ENCODE data around the gene COL18A1. TPM values are rescaled to one million over a fixed set of nuclear protein-coding genes. Genes with fewer than 3 reads are reported as not detected.

COL18A1 gene
- total RNA-seq, 1 experiment from 2014 or later, result 55.9 TPM

GRCh38 chr21:45421846-45422775 is 17.1 kb downstream of the COL18A1 start:
- no peak for DNase-seq (ENCODE audit: low read depth in 1 of 2, low spot score in 2 of 2)
- no peak overlapping the region for H3K4me3 ChIP-seq
- no peaks in the 10 kb centered on the region for H3K27me3 ChIP-seq (replicated peaks)
- no peaks in the 10 kb centered on the region for H3K36me3 ChIP-seq
- H3K27ac ChIP-seq, result no peak overlapping the region
- H3K4me1 ChIP-seq (replicated peaks), result peaks cover 2% of the 10 kb centered on the region
- no peaks in the 10 kb centered on the region for H3K9me3 ChIP-seq (replicated peaks)

- no peaks in the 10 kb centered on the region for H3K9me3 ChIP-seq (replicated peaks)
- H3K4me3 ChIP-seq, result no peak overlapping the region
- H3K27ac ChIP-seq, result no peak overlapping the region
- peaks cover 13% of the 10 kb centered on the region for H3K4me1 ChIP-seq (replicated peaks)
- H3K36me3 ChIP-seq, result 0 out of 2 replicates have a peak, but pooled peaks cover 2% of the 10 kb centered on the region
- no peaks in the 10 kb centered on the region for H3K27me3 ChIP-seq (replicated peaks)
- no peak for DNase-seq (ENCODE audit: low read depth in 1 of 2, low spot score in 2 of 2)
Measured at GRCh38 chr21:45423201-45423955, 18.4 kb downstream of the COL18A1 start.

DNA sequence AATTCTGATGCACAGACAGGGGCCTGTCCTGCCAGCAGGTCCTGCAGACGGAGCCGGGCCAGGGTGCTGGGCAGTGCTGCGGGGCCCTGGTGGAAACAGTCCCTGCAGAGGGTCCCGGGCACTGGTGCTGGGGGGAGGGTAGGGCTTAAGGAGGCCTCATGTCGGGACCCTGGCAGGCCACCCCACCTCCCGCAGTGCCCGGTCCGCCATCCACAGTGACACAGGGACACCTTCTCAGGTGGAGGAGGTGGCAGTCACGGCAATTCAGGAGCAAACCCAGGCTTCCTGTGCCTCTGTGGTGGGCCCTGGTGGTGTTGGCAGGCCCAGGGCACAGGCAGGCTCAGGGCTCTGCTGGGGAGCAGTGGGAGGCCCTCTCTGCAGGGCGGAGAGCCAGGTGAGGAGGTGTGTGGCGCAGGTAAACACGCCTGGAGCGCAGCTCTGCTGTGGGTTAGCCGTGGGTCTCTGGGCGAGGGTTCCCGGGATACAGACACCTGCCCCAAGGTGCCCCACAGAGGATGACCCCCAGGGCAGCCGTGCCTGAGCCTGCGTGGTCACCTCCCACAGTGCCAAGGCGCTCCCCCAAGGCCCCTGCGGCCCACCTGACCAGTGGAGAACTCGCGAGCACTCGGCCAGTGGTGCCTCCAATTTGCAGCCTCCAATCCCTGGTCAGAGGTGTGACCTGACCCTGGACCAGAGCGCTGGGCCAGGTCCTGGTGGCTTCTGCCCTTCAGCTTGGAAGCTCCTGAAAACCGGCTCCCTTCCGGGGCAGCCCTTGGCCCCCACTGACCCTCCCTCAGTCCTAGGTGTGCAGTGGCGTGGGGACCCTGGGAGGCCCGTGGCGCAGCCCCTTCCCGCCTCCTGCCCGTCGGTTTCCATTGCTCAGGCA is 19.2 kb downstream of the COL18A1 start:
- Histone ChIP-seq H3K27ac (no peak overlapping the region), H3K9me3 (replicated peaks) (no peaks in the 10 kb centered on the region), H3K27me3 (replicated peaks) (no peaks in the 10 kb centered on the region), H3K4me3 (no peak overlapping the region), H3K4me1 (replicated peaks) (peaks cover 13% of the 10 kb centered on the region), H3K36me3 (0 out of 2 replicates have a peak, but pooled peaks cover 3% of the 10 kb centered on the region)
- no peak for DNase-seq (ENCODE audit: low read depth in 1 of 2, low spot score in 2 of 2)

DNA sequence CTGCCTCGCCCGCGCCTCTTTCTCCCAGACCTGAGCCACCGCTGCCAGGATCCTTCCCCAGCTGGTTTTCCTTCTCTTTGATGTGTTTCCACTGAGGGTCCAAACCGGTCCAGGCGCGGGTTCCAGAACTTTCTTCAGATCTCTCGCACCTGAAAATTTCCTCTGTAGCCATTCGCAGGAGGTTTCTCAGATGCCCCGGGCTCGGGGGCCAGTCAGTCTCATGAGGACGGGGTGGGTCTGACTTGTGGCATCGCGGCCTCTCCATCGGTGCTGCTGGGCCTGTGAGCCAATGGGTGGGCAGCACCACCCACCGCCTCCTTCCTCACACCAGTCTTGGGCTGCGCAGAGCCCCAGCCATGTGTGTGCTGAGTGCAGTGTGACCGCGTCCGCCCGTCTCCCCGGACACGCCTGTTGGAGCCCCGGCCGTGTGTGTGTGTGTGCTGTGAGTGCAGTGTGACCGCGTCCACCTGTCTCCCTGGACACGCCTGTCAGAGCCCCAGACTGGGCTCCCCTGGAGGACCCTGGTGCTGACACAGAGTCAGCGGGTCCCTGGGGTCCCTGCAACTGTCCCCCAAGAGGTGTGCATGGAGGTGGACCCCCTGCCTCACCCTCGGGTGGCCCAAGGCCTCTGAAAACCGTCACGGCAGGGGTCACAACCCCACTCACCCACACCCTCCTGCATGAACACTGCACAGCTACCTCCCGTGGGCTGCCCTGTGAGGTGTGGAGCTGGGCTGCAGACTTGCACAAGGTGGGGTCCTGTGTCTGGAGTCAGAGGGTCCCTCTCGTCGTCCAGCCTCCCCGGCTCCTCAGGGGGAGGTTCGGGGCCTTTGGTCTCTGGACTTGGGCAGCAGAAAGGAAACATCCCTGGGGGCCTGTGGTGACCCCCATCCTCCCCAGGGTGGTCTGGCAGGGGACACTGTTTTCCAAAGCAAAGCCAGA is 20.2 kb downstream of the COL18A1 start:
- Histone ChIP-seq H3K4me1 (replicated peaks) (peaks cover 13% of the 10 kb centered on the region), H3K9me3 (replicated peaks) (no peaks in the 10 kb centered on the region), H3K27me3 (replicated peaks) (no peaks in the 10 kb centered on the region), H3K36me3 (0 out of 2 replicates have a peak, but pooled peaks cover 3% of the 10 kb centered on the region), H3K4me3 (no peak overlapping the region), H3K27ac (no peak overlapping the region)
- DNase-seq (ENCODE audit: low read depth in 1 of 2, low spot score in 2 of 2), result no peak

DNA sequence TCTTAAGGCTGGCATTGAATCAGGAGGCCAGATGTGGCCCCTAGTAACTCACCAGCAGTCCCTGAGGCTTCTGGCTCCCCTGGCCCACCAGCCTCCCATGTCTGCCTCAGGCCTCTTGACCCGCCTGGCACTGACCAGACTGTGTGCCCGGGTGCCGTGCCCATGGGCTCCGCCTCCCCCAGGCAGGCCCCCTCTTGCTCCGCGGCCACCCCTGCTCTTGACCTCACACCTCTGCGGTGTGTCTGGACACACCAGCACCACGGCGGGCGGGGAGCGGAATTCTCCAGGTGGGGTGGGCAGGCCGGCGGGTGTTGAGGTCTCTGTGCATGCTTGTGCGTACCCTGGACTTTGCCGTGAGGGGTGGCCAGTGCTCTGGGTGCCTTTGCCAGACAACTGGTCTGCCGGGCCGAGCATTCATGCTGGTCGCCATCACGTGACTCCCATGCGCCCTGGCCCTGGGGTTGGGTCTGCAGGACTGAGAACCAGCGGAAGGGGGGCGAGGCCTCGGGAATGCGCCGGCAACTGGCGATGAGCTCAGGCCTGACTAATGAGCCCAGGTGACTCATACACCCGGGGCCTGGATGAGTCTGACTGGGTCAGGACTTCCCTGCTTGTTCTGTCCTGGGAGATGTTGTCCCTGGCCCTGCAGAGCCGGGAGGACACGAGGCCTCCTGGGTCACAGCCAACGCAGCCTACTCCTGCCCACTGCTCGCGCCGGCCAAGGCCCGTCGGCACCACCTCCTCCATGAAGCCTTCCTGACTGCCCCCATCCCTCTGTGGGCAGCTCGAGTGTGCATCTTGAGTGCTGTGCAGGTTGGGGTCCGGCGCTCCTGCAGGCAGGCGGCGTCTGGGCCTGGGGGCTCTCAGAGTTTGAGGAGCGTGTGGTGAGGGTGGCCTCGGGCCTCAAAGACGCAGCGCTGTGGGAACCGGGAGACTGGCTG is 22.6 kb downstream of the COL18A1 start:
- Histone ChIP-seq H3K4me3 (no peak overlapping the region), H3K27me3 (replicated peaks) (no peaks in the 10 kb centered on the region), H3K36me3 (0 out of 2 replicates have a peak, but pooled peaks cover 3% of the 10 kb centered on the region), H3K4me1 (replicated peaks) (peaks cover 23% of the 10 kb centered on the region), H3K9me3 (replicated peaks) (no peaks in the 10 kb centered on the region), H3K27ac (peak overlapping the region; percentile 38)
- peak; percentile 80 to 97 for DNase-seq (ENCODE audit: low read depth in 1 of 2, low spot score in 2 of 2)

GRCh38 chr21:45428534-45428933 is 23.6 kb downstream of the COL18A1 start:
- peaks cover 33% of the 10 kb centered on the region for H3K4me1 ChIP-seq (replicated peaks)

DNA sequence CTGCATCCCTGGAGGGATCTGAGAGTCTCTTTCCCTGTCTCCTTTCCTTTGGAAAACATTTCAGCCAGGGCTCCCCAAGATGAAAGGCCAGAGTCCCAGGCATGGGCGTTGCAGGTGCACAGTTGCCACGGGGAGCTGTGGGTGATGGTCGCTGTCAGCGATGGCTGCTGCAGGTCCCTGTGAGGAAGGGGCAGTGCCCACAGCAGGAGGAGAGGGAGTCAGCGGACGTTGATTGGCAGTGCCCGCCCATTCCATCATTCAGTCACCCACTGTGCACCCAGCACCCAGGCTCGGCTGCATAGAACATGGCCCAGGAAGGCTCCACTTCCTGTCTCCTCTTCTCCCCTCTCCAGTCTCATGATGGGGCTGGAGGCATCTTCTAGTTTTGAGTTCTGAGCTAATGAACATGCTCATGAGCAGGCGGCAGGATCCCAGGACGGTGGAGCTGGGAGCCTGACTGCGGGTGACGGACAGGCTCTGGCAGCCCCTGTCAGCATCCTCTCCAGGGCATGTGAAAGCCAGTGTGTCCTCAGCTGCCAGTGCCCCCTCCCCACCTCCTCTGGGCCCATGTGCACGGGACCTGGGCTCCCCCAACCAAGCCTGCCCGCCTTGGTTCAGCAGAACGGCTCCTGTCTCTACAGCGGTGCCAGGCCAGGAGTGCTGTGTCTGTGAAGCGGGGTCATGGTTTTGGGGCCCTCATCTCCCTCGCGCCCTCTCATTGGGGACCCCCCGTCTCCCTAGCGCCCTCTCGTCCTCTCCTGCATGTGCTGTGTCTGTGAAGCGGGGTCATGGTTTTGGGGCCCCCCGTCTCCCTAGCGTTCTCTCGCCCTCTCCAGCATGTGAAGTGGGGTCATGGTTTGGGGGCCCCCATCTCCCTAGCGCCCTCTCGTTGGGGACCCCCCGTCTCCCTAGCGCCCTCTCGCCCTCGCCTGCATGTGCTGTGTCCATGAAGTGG is 24.5 kb downstream of the COL18A1 start:
- Histone ChIP-seq H3K4me1 (replicated peaks) (peaks cover 35% of the 10 kb centered on the region), H3K9me3 (replicated peaks) (no peaks in the 10 kb centered on the region), H3K36me3 (0 out of 2 replicates have a peak, but pooled peaks cover 3% of the 10 kb centered on the region), H3K4me3 (no peak overlapping the region), H3K27me3 (replicated peaks) (no peaks in the 10 kb centered on the region), H3K27ac (no peak overlapping the region)
- DNase-seq (ENCODE audit: low read depth in 1 of 2, low spot score in 2 of 2), result no peak

More at GRCh38 chr21:45428534-45428933, 23.6 kb downstream of the COL18A1 start:
- Histone ChIP-seq H3K36me3 (0 out of 2 replicates have a peak, but pooled peaks cover 3% of the 10 kb centered on the region), H3K4me3 (no peak overlapping the region), H3K9me3 (replicated peaks) (no peaks in the 10 kb centered on the region), H3K27ac (no peak overlapping the region), H3K27me3 (replicated peaks) (no peaks in the 10 kb centered on the region)
- no peak for DNase-seq (ENCODE audit: low read depth in 1 of 2, low spot score in 2 of 2)

DNA sequence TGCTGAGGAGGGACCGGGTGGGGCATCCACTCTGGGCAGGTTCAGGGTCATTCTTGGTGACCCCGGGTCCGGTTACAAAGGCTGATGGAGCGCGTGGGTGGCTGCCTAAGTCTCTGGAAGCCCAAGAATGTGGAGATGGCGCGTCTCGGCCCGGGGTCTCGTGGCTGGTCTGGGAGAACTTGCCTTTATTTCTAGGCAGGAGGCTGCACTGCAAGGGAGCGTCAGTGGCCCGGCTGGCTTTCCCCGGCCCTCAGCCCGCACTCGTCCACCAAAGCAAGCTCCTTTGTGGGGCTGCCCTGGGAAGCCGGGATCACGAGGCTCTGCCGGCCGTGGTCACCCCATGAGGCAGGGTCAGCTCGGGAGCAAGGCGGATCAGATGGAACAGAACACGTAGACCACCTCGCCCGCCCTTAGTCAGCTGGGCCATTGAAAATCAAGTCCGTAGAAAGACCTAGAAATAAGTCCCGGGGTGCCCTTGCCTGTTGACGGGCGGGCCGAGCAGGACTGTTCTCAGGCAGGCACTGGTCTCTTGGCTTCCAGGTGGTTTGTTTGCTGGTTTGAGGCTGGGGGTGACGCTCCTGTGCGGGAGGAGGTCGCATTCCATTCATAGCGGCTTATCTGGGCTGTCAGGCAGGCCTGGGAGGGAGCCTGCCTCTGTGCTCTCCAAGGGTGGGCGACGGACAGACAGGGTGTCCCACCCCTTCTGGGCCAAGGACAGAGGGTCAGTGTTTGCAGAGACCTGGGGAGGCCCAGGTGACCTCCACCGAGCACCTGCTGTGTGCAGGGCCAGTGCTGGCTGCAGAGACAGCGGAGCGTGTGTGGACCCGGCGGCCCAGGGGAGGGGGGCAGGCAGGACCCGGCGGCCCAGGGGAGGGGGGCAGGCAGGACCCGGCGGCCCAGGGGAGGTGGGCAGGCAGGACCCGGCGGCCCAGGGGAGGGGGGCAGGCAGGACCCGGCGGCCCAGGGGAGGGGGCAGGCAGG is 25.8 kb downstream of the COL18A1 start:
- Histone ChIP-seq H3K27ac (no peak overlapping the region), H3K4me1 (replicated peaks) (peaks cover 35% of the 10 kb centered on the region), H3K9me3 (replicated peaks) (no peaks in the 10 kb centered on the region), H3K4me3 (no peak overlapping the region), H3K36me3 (0 out of 2 replicates have a peak, but pooled peaks cover 3% of the 10 kb centered on the region), H3K27me3 (replicated peaks) (no peaks in the 10 kb centered on the region)
- no peak for DNase-seq (ENCODE audit: low read depth in 1 of 2, low spot score in 2 of 2)

DNA sequence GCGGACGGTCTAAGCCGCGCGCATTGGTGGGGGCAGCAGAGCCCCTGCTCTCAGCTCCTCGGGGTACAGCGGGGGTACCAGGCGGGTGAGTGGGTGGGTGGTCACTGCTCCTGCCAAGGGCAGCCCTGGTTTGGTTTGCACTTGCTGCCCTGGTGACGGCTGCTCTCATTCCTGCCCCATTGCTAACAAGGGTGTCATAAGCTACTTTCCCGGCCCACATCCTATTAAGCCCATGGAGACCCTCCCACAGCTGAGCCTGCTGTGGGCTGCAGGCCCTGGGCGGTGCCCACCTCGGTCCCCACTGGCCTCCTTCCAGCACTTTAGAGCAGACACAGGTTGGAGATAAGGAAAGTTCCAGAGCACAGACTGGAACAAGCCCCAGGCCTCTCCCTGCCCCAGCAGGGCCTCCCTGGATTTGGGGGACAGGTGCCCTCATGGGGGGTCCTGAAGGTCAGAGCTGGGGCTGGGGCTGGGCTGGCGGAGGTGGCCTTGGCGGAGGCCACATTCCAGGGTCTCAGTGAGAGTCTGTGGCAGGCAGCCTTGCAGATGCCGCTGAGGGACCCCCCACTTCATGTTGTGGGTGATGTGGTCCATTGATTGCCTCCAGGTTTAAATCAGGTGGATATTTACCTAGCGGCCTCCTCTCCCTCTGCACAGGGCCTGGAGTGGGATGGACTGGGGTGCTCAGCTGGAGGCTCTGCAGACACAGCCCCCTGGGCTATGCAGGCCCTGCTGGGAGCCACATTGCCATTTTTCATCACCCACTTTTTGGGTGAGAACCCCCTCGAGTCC is 27.0 kb downstream of the COL18A1 start:
- H3K27ac ChIP-seq, result no peak overlapping the region
- no peaks in the 10 kb centered on the region for H3K9me3 ChIP-seq (replicated peaks)
- DNase-seq (ENCODE audit: low read depth in 1 of 2, low spot score in 2 of 2), result no peak
- peaks cover 35% of the 10 kb centered on the region for H3K4me1 ChIP-seq (replicated peaks)
- 0 out of 2 replicates have a peak, but pooled peaks cover 3% of the 10 kb centered on the region for H3K36me3 ChIP-seq
- no peak overlapping the region for H3K4me3 ChIP-seq
- H3K27me3 ChIP-seq (replicated peaks), result no peaks in the 10 kb centered on the region
